Measurements from ENCODE around the gene MYL11.
"Not testable (repeated sequence)": the region's sequence is repeated elsewhere in the genome, so short reads cannot be mapped to it uniquely, and the experiment has no call there.

Gene MYL11

DNA sequence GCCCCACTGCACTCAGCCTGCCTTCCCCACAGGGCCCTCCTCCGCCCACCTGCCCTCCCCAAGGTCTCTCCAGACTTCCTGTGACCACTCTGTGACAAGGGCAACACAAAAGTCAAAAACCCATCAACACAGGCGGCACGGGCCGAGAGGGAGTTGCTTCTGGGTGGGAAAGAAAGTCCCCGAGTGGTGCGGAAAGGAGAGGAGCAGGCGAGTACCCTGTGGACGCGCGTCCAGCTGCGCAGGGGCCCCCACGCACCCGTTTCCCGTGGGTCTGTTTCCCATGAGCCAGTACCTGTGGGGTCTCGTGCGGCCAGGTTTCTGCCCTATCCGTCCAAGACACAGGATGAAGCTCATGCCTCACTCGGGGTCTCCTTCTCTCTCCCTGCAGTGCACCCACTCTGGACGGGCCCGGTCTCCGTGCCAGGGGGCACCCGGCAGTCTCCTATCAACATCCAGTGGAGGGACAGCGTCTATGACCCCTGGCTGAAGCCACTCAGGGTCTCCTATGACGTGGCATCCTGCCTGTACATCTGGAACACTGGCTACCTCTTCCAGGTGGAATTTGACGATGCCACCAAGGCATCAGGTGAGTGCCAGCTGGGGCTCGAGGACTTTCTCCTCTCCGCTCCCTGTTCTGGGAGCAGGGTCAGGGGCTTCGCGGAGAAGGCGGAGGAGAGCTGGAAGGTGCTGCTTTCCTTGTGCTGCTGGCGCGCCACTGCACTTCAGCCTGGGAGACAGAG lies 31.7 kb upstream of the MYL11 start:
- H3K9ac ChIP-seq (ENCODE audit: insufficient read length): no peak overlapping the region

GRCh38 chr16:30343491-30343820 lies 31.1 kb upstream of the MYL11 start:
- DNase-seq (ENCODE audit: low read depth, low spot score); H3K36me3 ChIP-seq (ENCODE audit: insufficient read depth, low read length); H3K27ac ChIP-seq; H3K9me3 ChIP-seq (ENCODE audit: low read depth, low read length); H3K4me3 ChIP-seq; H3K9ac ChIP-seq (ENCODE audit: insufficient read length): not testable (repeated sequence)

More for the DNA sequence above, 31.7 kb upstream of the MYL11 start:
- no peak overlapping the region for H3K4me3 ChIP-seq
- no peak overlapping the region for H3K27ac ChIP-seq
- no peaks in the 10 kb centered on the region for H3K36me3 ChIP-seq (ENCODE audit: insufficient read depth, low read length)
- TF ChIP-seq EZH2 (IDR thresholded peaks at IDR 0.05) (no peak), POLR2AphosphoS5 (IDR thresholded peaks at IDR 0.05; ENCODE audit: borderline replicate concordance, low read depth, low read length) (no peak), FOXP2 (optimal IDR thresholded peaks at IDR 0.05; ENCODE audit: control extremely low read depth, extremely low read length, insufficient read depth) (no peak)
- no peak for DNase-seq (ENCODE audit: low read depth, low spot score)
- H3K9me3 ChIP-seq (ENCODE audit: low read depth, low read length): no peaks in the 10 kb centered on the region

DNA sequence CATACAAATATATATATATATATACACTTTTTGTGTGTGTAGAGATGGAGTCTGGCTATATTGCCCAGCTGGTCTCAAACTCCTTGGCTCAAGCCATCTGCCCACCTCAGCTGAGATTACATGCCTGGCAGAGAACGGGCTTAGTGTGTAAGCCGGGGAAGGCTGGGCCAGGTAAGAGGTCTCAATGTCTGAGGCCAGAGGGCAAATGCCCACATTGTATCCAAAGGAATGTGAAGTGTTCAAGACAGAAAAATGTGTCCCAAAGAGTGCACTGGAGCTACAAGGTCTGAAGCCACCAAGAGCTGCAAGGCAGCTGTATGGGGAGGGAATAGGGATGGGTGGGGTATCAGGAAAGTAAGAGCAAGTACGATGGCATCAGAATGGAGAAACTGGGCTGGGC lies 28.3 kb upstream of the MYL11 start:
- Histone ChIP-seq H3K9ac (ENCODE audit: insufficient read length) (no peak overlapping the region), H3K36me3 (ENCODE audit: insufficient read depth, low read length) (peaks cover 10% of the 10 kb centered on the region; the same call in 1 of the 2 replicates), H3K27ac (no peak overlapping the region), H3K4me3 (no peak overlapping the region), H3K9me3 (ENCODE audit: low read depth, low read length) (no peaks in the 10 kb centered on the region)
- no peak for TF ChIP-seq EZH2 (IDR thresholded peaks at IDR 0.05)
- no peak for TF ChIP-seq FOXP2 (optimal IDR thresholded peaks at IDR 0.05; ENCODE audit: control extremely low read depth, extremely low read length, insufficient read depth)
- no peak for TF ChIP-seq POLR2AphosphoS5 (IDR thresholded peaks at IDR 0.05; ENCODE audit: borderline replicate concordance, low read depth, low read length)
- no peak for DNase-seq (ENCODE audit: low read depth, low spot score)

DNA sequence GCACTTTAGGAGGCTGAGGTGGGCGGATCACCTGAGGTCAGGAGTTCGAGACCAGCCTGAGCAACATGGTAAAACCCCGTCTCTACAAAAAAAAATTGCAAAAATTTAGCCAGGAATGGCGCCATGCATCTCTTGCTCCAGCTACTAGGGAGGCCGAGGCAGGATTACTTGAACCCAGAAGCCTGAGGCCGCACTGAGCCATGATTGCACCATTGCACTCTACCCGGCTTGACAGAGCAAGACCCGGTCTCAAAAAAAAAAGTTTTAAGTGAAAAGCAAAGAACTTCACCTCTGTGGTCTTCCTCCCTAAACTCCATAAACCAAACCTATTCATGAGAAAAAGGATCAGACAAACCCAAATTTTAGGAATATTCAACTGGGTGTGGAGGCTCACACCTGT lies 26.5 kb upstream of the MYL11 start:
- Histone ChIP-seq H3K27ac (no peak overlapping the region), H3K9me3 (ENCODE audit: low read depth, low read length) (no peaks in the 10 kb centered on the region), H3K4me3 (no peak overlapping the region), H3K9ac (ENCODE audit: insufficient read length) (no peak overlapping the region), H3K36me3 (ENCODE audit: insufficient read depth, low read length) (peaks cover 27% of the 10 kb centered on the region; the same call in 1 of the 2 replicates)
- no peak for TF ChIP-seq POLR2AphosphoS5 (IDR thresholded peaks at IDR 0.05; ENCODE audit: borderline replicate concordance, low read depth, low read length)
- no peak for TF ChIP-seq FOXP2 (optimal IDR thresholded peaks at IDR 0.05; ENCODE audit: control extremely low read depth, extremely low read length, insufficient read depth)
- no peak for TF ChIP-seq EZH2 (IDR thresholded peaks at IDR 0.05)
- no peak for DNase-seq (ENCODE audit: low read depth, low spot score)

DNA sequence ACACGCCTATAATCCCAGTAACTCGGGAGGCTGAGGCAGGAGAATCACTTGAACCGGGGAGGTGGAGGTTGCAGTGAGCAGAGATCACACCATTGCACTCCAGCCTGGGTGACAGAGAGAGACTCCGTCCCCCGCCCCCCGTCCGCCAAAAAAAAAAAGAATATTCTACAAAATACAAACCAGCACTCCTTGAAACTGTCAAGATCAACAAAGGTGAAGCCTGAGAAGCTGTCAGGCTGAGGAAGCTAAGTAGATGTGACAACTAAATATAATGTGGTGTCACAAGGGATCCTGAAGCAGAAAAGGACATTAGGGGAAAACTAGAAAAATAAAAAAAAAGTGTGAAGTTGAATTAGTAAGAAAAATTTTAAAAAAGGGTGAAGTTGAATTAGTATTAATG lies 25.7 kb upstream of the MYL11 start:
- TF ChIP-seq POLR2AphosphoS5 (IDR thresholded peaks at IDR 0.05; ENCODE audit: borderline replicate concordance, low read depth, low read length) (no peak), FOXP2 (optimal IDR thresholded peaks at IDR 0.05; ENCODE audit: control extremely low read depth, extremely low read length, insufficient read depth) (no peak), EZH2 (IDR thresholded peaks at IDR 0.05) (no peak)
- Histone ChIP-seq H3K36me3 (ENCODE audit: insufficient read depth, low read length) (peaks cover 30% of the 10 kb centered on the region; the same call in 1 of the 2 replicates), H3K27ac (no peak overlapping the region), H3K9me3 (ENCODE audit: low read depth, low read length) (no peaks in the 10 kb centered on the region), H3K9ac (ENCODE audit: insufficient read length) (no peak overlapping the region), H3K4me3 (no peak overlapping the region)
- DNase-seq (ENCODE audit: low read depth, low spot score): no peak

GRCh38 chr16:30349675-30350074 lies 24.9 kb upstream of the MYL11 start:
- peaks cover 31% of the 10 kb centered on the region; the same call in 1 of the 2 replicates for H3K36me3 ChIP-seq (ENCODE audit: insufficient read depth, low read length)
- DNase-seq (ENCODE audit: low read depth, low spot score): no peak
- no peak overlapping the region for H3K9ac ChIP-seq (ENCODE audit: insufficient read length)
- no peak overlapping the region for H3K4me3 ChIP-seq
- no peak overlapping the region for H3K27ac ChIP-seq
- no peak for TF ChIP-seq EZH2 (IDR thresholded peaks at IDR 0.05)
- no peak for TF ChIP-seq FOXP2 (optimal IDR thresholded peaks at IDR 0.05; ENCODE audit: control extremely low read depth, extremely low read length, insufficient read depth)
- TF ChIP-seq POLR2AphosphoS5 (IDR thresholded peaks at IDR 0.05; ENCODE audit: borderline replicate concordance, low read depth, low read length): no peak
- H3K9me3 ChIP-seq (ENCODE audit: low read depth, low read length): no peaks in the 10 kb centered on the region

DNA sequence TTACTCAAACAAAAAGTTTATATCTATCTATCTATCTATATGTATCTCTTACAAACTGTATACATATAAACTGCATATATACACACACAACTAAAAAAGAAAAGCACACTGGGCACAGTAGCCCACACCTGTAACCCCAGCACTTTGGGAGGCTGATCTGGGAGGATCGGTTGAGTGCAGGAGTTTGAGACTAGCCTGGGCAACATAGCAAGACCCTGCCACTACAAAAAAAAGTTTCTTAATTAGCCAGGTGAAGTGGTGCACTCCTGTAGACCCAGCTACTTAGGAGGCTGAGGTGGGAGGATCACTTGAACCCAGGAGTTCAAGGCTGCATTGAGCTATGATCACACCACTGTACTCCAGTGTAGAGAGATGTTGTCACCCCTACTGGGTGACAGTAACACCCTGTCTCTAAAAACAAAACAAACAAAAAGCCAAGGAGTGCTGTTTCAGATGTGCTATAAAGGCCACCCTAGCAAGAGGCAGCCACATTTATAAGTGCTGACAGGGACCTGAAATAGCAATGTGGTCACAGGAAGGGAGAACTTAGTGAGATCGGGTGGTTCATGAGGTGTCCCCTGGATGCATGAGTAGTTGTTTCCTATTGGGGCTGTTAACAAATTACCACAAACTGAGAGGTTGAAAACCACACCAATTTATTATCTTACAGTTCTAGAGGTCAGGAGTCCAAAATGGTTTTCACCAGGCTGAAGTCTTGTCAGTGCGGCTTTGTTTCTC lies 24.3 kb upstream of the MYL11 start:
- DNase-seq (ENCODE audit: low read depth, low spot score): no peak
- no peak overlapping the region for H3K9ac ChIP-seq (ENCODE audit: insufficient read length)
- TF ChIP-seq EZH2 (IDR thresholded peaks at IDR 0.05) (no peak), POLR2AphosphoS5 (IDR thresholded peaks at IDR 0.05; ENCODE audit: borderline replicate concordance, low read depth, low read length) (no peak), FOXP2 (optimal IDR thresholded peaks at IDR 0.05; ENCODE audit: control extremely low read depth, extremely low read length, insufficient read depth) (no peak)
- no peak overlapping the region for H3K27ac ChIP-seq
- H3K9me3 ChIP-seq (ENCODE audit: low read depth, low read length): no peaks in the 10 kb centered on the region
- H3K4me3 ChIP-seq: no peak overlapping the region
- peaks cover 31% of the 10 kb centered on the region; the same call in 1 of the 2 replicates for H3K36me3 ChIP-seq (ENCODE audit: insufficient read depth, low read length)

- Histone ChIP-seq H3K9me3 (ENCODE audit: low read depth, low read length) (no peaks in the 10 kb centered on the region), H3K27ac (no peak overlapping the region), H3K9ac (ENCODE audit: insufficient read length) (no peak overlapping the region), H3K4me3 (no peak overlapping the region), H3K36me3 (ENCODE audit: insufficient read depth, low read length) (peaks cover 31% of the 10 kb centered on the region; the same call in 1 of the 2 replicates)
- TF ChIP-seq FOXP2 (optimal IDR thresholded peaks at IDR 0.05; ENCODE audit: control extremely low read depth, extremely low read length, insufficient read depth) (no peak), EZH2 (IDR thresholded peaks at IDR 0.05) (no peak), POLR2AphosphoS5 (IDR thresholded peaks at IDR 0.05; ENCODE audit: borderline replicate concordance, low read depth, low read length) (no peak)
- DNase-seq (ENCODE audit: low read depth, low spot score): no peak
These were observed 23.6 kb upstream of the MYL11 start for GRCh38 chr16:30351001-30351441.

Measured in SK-N-MC (cell line).